Skeletal muscle tissue (tissue), 4 donors: ENCODE measurements around the gene APOBEC3G. TPM values are rescaled to one million over a fixed set of nuclear protein-coding genes. Genes with fewer than 3 reads are reported as not detected.
"Not testable (repeated sequence)": the region's sequence is repeated elsewhere in the genome, so short reads cannot be mapped to it uniquely, and the experiment has no call there.

Source experiments
- H3K27ac ChIP-seq: one replicate; pipeline ENCODE4 v1.7.0; 2013; ENCODE audit warnings: mild to moderate bottlenecking, low read depth, low read length, inconsistent platforms
- H3K27me3 ChIP-seq, 3 donors: one replicate each; pipeline ENCODE4 v1.7.0; 2013; ENCODE audit warnings: low read length in 3 of 3; ENCODE audit not compliant: control insufficient read depth in 3 of 3, insufficient read depth in 3 of 3
- H3K36me3 ChIP-seq, 3 donors: one replicate each; pipeline ENCODE4 v1.7.0; 2013; ENCODE audit warnings: low read length in 3 of 3; ENCODE audit not compliant: control insufficient read depth in 3 of 3, insufficient read depth in 3 of 3
- H3K4me1 ChIP-seq, 3 donors: one replicate each; pipeline ENCODE4 v1.7.0; 2013; ENCODE audit warnings: low read length in 3 of 3, mild to moderate bottlenecking in 3 of 3; ENCODE audit not compliant: control insufficient read depth in 3 of 3, insufficient read depth in 3 of 3
- H3K4me3 ChIP-seq, 3 donors: one replicate each; pipeline ENCODE4 v1.7.0; 2013; ENCODE audit warnings: low read length in 3 of 3
- H3K9ac ChIP-seq, 3 donors: one replicate each; pipeline ENCODE4 v1.7.0; 2013; ENCODE audit warnings: low read length in 3 of 3, mild to moderate bottlenecking in 3 of 3, moderate library complexity in 2 of 3, low read depth in 1 of 3
- H3K9me3 ChIP-seq, 3 donors: one replicate each; pipeline ENCODE4 v1.7.0; 2013; ENCODE audit warnings: low read length in 3 of 3; ENCODE audit not compliant: control insufficient read depth in 3 of 3
- total RNA-seq: library from RNA; depleted of rRNA; stranded (reverse); fragments of >200 nt; gene quantifications from one replicate; pipeline ENCODE4 v1.2.3, GENCODE V29; 2014
- donor health status: Osteomylitis.

APOBEC3G gene
- total RNA-seq, 1 donor from 2014 or later = 6.3 TPM

- not testable (repeated sequence) for H3K36me3 ChIP-seq, H3K27ac ChIP-seq, H3K9me3 ChIP-seq, H3K4me1 ChIP-seq, H3K27me3 ChIP-seq
- Histone ChIP-seq H3K4me3 (peak within 1 kb of the TSS; percentile 62 to 66 (median 64)), H3K9ac (peak within 1 kb of the TSS in 2 of 3 donors; percentile 50 to 74)
Measured at GRCh38 chr22:39040538-39041296, 36.4 kb upstream of the APOBEC3G start, which contains the start of gene APOBEC3F. APOBEC3F (plus strand) TSS chr22:39040864; CDS start chr22:39040961, 97 bp downstream.

- Histone ChIP-seq H3K36me3 (no peaks in the 10 kb centered on the region), H3K27me3 (no peaks in the 10 kb centered on the region), H3K9ac (no peak overlapping the region), H3K27ac (no peak overlapping the region), H3K4me3 (no peak overlapping the region), H3K4me1 (peaks cover 0 to 7% (median 0%) of the 10 kb centered on the region in 3 donors), H3K9me3 (no peaks in the 10 kb centered on the region)
Measured at GRCh38 chr22:39041908-39042307, 35.2 kb upstream of the APOBEC3G start.

- not testable (repeated sequence) for H3K4me3 ChIP-seq, H3K9ac ChIP-seq, H3K9me3 ChIP-seq, H3K36me3 ChIP-seq, H3K27ac ChIP-seq, H3K4me1 ChIP-seq, H3K27me3 ChIP-seq
Measured at GRCh38 chr22:39043063-39043462, 34.0 kb upstream of the APOBEC3G start.

GRCh38 chr22:39045136-39045535 is 31.9 kb upstream of the APOBEC3G start:
- not testable (repeated sequence) for H3K27ac ChIP-seq

GRCh38 chr22:39049486-39049885 is 27.6 kb upstream of the APOBEC3G start:
- not testable (repeated sequence) for H3K4me1 ChIP-seq, H3K27me3 ChIP-seq, H3K36me3 ChIP-seq, H3K9me3 ChIP-seq, H3K27ac ChIP-seq, H3K4me3 ChIP-seq, H3K9ac ChIP-seq

More at GRCh38 chr22:39045136-39045535, 31.9 kb upstream of the APOBEC3G start:
- H3K4me1 ChIP-seq, H3K36me3 ChIP-seq, H3K4me3 ChIP-seq, H3K9ac ChIP-seq, H3K9me3 ChIP-seq, H3K27me3 ChIP-seq: not testable (repeated sequence)

- not testable (repeated sequence) for H3K27me3 ChIP-seq, H3K36me3 ChIP-seq, H3K9me3 ChIP-seq, H3K4me3 ChIP-seq, H3K27ac ChIP-seq, H3K4me1 ChIP-seq, H3K9ac ChIP-seq
Measured at GRCh38 chr22:39051844-39052495, 25.1 kb upstream of the APOBEC3G start.

- Histone ChIP-seq H3K9me3 (no peaks in the 10 kb centered on the region), H3K27me3 (peaks cover 4 to 6% (median 6%) of the 10 kb centered on the region in 3 donors), H3K4me3 (no peak overlapping the region), H3K36me3 (no peaks in the 10 kb centered on the region), H3K4me1 (no peaks in the 10 kb centered on the region), H3K9ac (no peak overlapping the region), H3K27ac (no peak overlapping the region)
Measured at GRCh38 chr22:39055658-39056057, 21.4 kb upstream of the APOBEC3G start.

GRCh38 chr22:39061290-39061689 is 15.8 kb upstream of the APOBEC3G start:
- H3K36me3 ChIP-seq, H3K27me3 ChIP-seq, H3K27ac ChIP-seq, H3K9me3 ChIP-seq, H3K4me3 ChIP-seq, H3K9ac ChIP-seq, H3K4me1 ChIP-seq: not testable (repeated sequence)

- not testable (repeated sequence) for H3K4me1 ChIP-seq, H3K9me3 ChIP-seq, H3K9ac ChIP-seq, H3K36me3 ChIP-seq, H3K27me3 ChIP-seq, H3K4me3 ChIP-seq, H3K27ac ChIP-seq
Measured at GRCh38 chr22:39061951-39062350, 15.1 kb upstream of the APOBEC3G start.

- H3K4me1 ChIP-seq, H3K9me3 ChIP-seq, H3K4me3 ChIP-seq, H3K27ac ChIP-seq, H3K36me3 ChIP-seq, H3K27me3 ChIP-seq, H3K9ac ChIP-seq: not testable (repeated sequence)
Measured at GRCh38 chr22:39063904-39064303, 13.2 kb upstream of the APOBEC3G start.
